Pericardium fibroblast (primary cell): ENCODE results near the gene SHCBP1. TPM values are rescaled to one million over a fixed set of nuclear protein-coding genes. Genes with fewer than 3 reads are reported as not detected.

ENCODE experiments used
- total RNA-seq: library from RNA; depleted of rRNA; stranded (reverse); fragments of >200 nt; gene quantifications from 2 replicates; pipeline ENCODE4 v1.2.3, GENCODE V29; 2015

Gene SHCBP1, protein sequence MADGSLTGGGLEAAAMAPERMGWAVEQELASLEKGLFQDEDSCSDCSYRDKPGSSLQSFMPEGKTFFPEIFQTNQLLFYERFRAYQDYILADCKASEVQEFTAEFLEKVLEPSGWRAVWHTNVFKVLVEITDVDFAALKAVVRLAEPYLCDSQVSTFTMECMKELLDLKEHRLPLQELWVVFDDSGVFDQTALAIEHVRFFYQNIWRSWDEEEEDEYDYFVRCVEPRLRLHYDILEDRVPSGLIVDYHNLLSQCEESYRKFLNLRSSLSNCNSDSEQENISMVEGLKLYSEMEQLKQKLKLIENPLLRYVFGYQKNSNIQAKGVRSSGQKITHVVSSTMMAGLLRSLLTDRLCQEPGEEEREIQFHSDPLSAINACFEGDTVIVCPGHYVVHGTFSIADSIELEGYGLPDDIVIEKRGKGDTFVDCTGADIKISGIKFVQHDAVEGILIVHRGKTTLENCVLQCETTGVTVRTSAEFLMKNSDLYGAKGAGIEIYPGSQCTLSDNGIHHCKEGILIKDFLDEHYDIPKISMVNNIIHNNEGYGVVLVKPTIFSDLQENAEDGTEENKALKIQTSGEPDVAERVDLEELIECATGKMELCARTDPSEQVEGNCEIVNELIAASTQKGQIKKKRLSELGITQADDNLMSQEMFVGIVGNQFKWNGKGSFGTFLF
- total RNA-seq, result 0.82 and 1.8 TPM in 2 replicates

DNA sequence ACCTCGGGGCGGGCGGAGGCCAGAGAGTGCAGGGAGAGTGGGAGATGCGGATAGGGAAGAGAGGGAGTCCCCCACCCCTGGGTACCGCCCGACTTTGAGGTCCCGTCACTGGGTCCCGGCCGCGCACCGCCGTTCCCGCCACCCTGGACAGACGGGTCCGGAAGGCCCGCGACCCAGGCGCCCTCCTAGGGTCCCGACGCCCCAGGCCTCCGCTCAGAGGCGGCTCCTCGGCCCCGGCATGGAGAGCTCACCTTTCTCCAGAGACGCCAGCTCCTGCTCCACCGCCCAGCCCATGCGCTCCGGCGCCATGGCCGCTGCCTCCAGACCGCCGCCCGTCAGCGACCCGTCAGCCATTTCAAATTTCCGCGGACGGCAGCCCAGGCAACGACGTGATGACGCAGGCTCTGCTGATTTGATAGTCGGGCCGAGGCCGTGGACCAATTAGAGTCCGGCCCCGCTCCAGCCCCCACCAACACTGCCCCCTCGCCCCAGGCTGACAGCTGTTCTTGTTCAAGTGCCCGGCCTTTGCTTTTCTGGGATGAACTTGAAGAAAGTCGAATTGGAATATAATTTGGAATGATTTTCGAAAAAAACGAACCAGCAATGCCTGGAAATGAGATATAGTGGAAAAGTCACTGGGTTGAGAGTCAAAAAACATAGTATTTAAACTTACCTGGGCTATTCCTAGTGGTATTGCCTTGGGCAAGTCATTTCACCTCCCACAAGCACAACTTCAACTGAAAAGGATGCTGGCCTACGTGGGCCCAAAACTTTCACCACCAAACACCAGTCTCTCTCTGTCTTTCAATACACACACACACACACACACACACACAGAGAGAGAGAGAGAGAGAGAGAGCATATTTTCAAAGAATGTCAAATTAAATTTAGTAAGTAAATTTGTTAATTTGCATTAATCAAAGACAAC, at the start of gene SHCBP1:
Gene SHCBP1 (minus strand): TSS at position 374 of the 928 bp plus-strand sequence. CDS start 20 bp downstream, at position 354.

Other genes starting within 250 kb of the SHCBP1 start
- 63.0 and 86.5 TPM in 2 replicates for gene VPS35, start 67.8 kb upstream of the SHCBP1 start, total RNA-seq
- gene ORC6, start 68.3 kb upstream of the SHCBP1 start, total RNA-seq, result 1.4 and 3.3 TPM in 2 replicates
- gene MYLK3, start 127.0 kb upstream of the SHCBP1 start, total RNA-seq, result 0.17 and 3.6 TPM in 2 replicates
- 7.7 and 8.4 TPM in 2 replicates for gene C16orf87, start 209.8 kb upstream of the SHCBP1 start, total RNA-seq